CD4-positive, alpha-beta T cell (primary cell): ENCODE data around the gene DHRS1. TPM values are rescaled to one million over a fixed set of nuclear protein-coding genes. Genes with fewer than 3 reads are reported as not detected.
A peak's percentile ranks its signal among the peaks of the same experiment; 100 is the strongest.

Source experiments
- ATAC-seq: fragments of 200-7000 bp; cut with Tn5 transposase; one replicate; pipeline ENCODE4 v1.10.0; 2022; ENCODE audit warnings: mild to moderate bottlenecking; ENCODE audit not compliant: poor library complexity
- CTCF ChIA-PET: fragments of 350-600 bp; sonication (Branson Sonifier 250); formaldehyde crosslinking; loops from one replicate; lab custom pipeline; 2021; ENCODE audit warnings: antibody characterized with exemption, inconsistent platforms; lab: Charles Lee
- POLR2A ChIA-PET: fragments of 350-600 bp; sonication (Branson Sonifier 250); formaldehyde crosslinking; loops from one replicate; lab custom pipeline; 2021; ENCODE audit warnings: antibody characterized with exemption, inconsistent platforms; lab: Charles Lee
- DNase-seq, 14 experiments: peaks; one replicate each; pipeline ENCODE4 v3.0.0-alpha.2; 2013 to 2020; ENCODE audit warnings: mixed read lengths in 2 of 14
- H3K27ac ChIP-seq, 2 donors: one replicate each; pipeline versions ENCODE4 v1.5.1 to v1.7.0; 2013; ENCODE audit warnings: low read length in 2 of 2, low read depth in 1 of 2, mild to moderate bottlenecking in 1 of 2
- H3K27me3 ChIP-seq, 2 experiments: 1 replicate in 1 of 2; 2 replicates in 1 of 2; pipeline versions ENCODE4 v1.6.1 to v1.7.0; 2013; ENCODE audit warnings: low read length in 2 of 2, control low read depth in 1 of 2, mild to moderate bottlenecking in 1 of 2, moderate library complexity in 1 of 2; ENCODE audit not compliant: insufficient read depth in 2 of 2, control insufficient read depth in 1 of 2
- H3K36me3 ChIP-seq: one replicate; pipeline ENCODE4 v1.6.1; 2013; ENCODE audit warnings: low read length, control low read depth; ENCODE audit not compliant: insufficient read depth
- H3K4me1 ChIP-seq: one replicate; pipeline ENCODE4 v1.6.1; 2013; ENCODE audit warnings: low read length, control low read depth; ENCODE audit not compliant: insufficient read depth
- H3K4me3 ChIP-seq: one replicate; pipeline ENCODE4 v1.5.1; 2013; ENCODE audit warnings: mild to moderate bottlenecking, low read length, moderate library complexity
- H3K9me3 ChIP-seq, 2 experiments: 1 replicate in 1 of 2; 2 replicates in 1 of 2; pipeline versions ENCODE4 v1.6.1 to v1.7.0; 2013; ENCODE audit warnings: low read length in 2 of 2, mild to moderate bottlenecking in 2 of 2, control low read depth in 1 of 2, moderate library complexity in 1 of 2; ENCODE audit not compliant: control insufficient read depth in 1 of 2, insufficient read depth in 1 of 2
- H3K27ac Mint-ChIP-seq: one replicate; pipeline ENCODE4 v1.8.0; 2020; ENCODE audit warnings: mixed read lengths
- H3K27me3 Mint-ChIP-seq: one replicate; pipeline ENCODE4 v1.8.0; 2021; ENCODE audit warnings: mixed read lengths
- H3K36me3 Mint-ChIP-seq: one replicate; pipeline ENCODE4 v1.8.0; 2021; ENCODE audit warnings: low read depth, mixed read lengths
- H3K4me1 Mint-ChIP-seq: one replicate; pipeline ENCODE4 v1.8.0; 2021; ENCODE audit warnings: low read depth, mixed read lengths
- H3K4me3 Mint-ChIP-seq: one replicate; pipeline ENCODE4 v1.8.0; 2020; ENCODE audit warnings: mild to moderate bottlenecking, mixed read lengths
- H3K9me3 Mint-ChIP-seq: one replicate; pipeline ENCODE4 v1.8.0; 2020; ENCODE audit warnings: mixed read lengths
- intact Hi-C, 2 experiments: fragments of 100-400 bp; cut with DNase I in 1 of 2; cut with micrococcal nuclease in 1 of 2; formaldehyde crosslinking; loops; one replicate each; pipeline versions ENCODE4 v1.15.1 to v1.9.0; 2023 to 2025; cut with DNase I, micrococcal nuclease
- total RNA-seq, 174 experiments: library from RNA in 2 of 174; stranded (reverse) in 2 of 174; gene quantifications; one replicate each; pipeline ENCODE4 v1.2.3 and lab custom pipeline; 2021 to 2026
- TF ChIP-seq, protein P1 (sequence below): fragments of 200-600 bp; IDR thresholded peaks from one replicate; pipeline ENCODE4 v1.8.0; 2022; ENCODE audit warnings: antibody characterized with exemption, mild to moderate bottlenecking

The DHRS1 gene
- total RNA-seq, 2 experiments from 2014 or later, result 21.5 to 23.5 TPM

DNA sequence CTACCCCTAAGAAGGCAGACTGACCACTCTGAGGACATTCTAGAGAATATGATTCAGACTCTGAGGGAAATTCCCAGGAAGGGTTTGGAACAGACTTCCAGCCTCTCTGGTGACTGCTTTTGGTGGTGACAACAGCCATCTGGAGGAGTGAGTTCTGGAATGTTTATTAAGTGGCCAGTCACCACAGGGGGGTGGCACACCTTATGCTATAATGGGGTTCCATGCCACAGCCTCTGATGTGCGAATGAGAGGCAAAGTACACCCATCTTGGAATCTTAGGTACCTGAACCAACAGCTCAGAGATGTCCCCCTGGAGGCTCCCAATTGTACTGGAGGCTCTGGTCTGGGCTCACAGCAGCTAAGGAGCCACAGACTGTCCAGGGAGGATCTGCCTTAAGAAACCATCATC, 47.7 kb downstream of the DHRS1 start:
- Histone ChIP-seq H3K27ac (no peak overlapping the region), H3K4me1 (peaks cover 6% of the 10 kb centered on the region), H3K4me3 (no peak overlapping the region), H3K27me3 (no peaks in the 10 kb centered on the region), H3K36me3 (peaks cover 34% of the 10 kb centered on the region), H3K9me3 (no peaks in the 10 kb centered on the region)
- Mint-ChIP-seq H3K9me3 (no peaks in the 10 kb centered on the region), H3K4me3 (no peak overlapping the region), H3K27me3 (no peaks in the 10 kb centered on the region), H3K36me3 (peaks cover 34% of the 10 kb centered on the region), H3K27ac (no peak overlapping the region), H3K4me1 (peaks cover 18% of the 10 kb centered on the region)
- DNase-seq, result no peak
- ChIA-PET POLR2A (interaction anchor here (1.2 to 3.6 kb wide), 2 partner anchors 9 to 180 kb away, joined by 5 to 20 read pairs; partner anchors contain the start of gene TINF2), CTCF (interaction anchor here (1.7 to 1.9 kb wide), 2 partner anchors 45 to 56 kb away, joined by 5 read pairs; partner anchors contain the start of gene CIDEB)
- TF ChIP-seq, protein P1, sequence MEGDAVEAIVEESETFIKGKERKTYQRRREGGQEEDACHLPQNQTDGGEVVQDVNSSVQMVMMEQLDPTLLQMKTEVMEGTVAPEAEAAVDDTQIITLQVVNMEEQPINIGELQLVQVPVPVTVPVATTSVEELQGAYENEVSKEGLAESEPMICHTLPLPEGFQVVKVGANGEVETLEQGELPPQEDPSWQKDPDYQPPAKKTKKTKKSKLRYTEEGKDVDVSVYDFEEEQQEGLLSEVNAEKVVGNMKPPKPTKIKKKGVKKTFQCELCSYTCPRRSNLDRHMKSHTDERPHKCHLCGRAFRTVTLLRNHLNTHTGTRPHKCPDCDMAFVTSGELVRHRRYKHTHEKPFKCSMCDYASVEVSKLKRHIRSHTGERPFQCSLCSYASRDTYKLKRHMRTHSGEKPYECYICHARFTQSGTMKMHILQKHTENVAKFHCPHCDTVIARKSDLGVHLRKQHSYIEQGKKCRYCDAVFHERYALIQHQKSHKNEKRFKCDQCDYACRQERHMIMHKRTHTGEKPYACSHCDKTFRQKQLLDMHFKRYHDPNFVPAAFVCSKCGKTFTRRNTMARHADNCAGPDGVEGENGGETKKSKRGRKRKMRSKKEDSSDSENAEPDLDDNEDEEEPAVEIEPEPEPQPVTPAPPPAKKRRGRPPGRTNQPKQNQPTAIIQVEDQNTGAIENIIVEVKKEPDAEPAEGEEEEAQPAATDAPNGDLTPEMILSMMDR, result no peak
- no peak for ATAC-seq
- intact Hi-C loops, result no loop called here

DNA sequence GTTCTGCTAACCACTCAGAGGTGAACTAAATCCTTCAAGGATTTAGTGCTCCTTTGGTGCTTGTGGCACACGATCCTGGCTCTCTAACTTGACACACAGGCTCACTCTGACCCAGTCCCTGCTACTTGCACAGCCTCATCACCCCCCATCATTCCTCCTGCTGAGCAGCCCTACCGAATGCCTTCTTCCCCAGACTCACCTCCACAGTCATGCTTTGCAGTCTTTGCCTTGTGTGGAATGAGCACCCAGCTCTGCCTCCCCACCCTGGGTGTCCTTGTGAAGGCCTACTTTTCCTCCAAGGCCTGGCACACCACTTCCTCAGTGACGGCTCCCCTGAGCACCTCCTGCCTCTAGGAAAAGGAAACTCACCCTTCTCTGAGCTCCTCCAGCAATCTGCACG, 49.2 kb downstream of the DHRS1 start:
- POLR2A ChIA-PET, result interaction anchor here (3.6 kb wide), 1 partner anchor 8 kb away, joined by 20 read pairs; the partner anchor contains the start of gene TINF2
- peak overlapping the region; percentile 57 for H3K27ac Mint-ChIP-seq
- Histone ChIP-seq H3K36me3 (peaks cover 27% of the 10 kb centered on the region), H3K27me3 (no peaks in the 10 kb centered on the region), H3K27ac (no peak overlapping the region), H3K4me1 (peaks cover 13% of the 10 kb centered on the region), H3K9me3 (no peaks in the 10 kb centered on the region), H3K4me3 (no peak overlapping the region)
- peaks cover 21% of the 10 kb centered on the region for H3K4me1 Mint-ChIP-seq
- TF ChIP-seq, protein P1, result no peak
- H3K36me3 Mint-ChIP-seq, result peaks cover 24% of the 10 kb centered on the region
- intact Hi-C loops, result no loop called here
- ATAC-seq, result no peak
- H3K4me3 Mint-ChIP-seq, result no peak overlapping the region
- no peaks in the 10 kb centered on the region for H3K27me3 Mint-ChIP-seq
- peak in 1 of 14 experiments; percentile 25 for DNase-seq
- CTCF ChIA-PET, result interaction anchor here (0.9 to 1.9 kb wide), 2 partner anchors 57 to 187 kb away, joined by 3 to 5 read pairs; partner anchors contain the start of gene CIDEB
- H3K9me3 Mint-ChIP-seq, result no peaks in the 10 kb centered on the region

GRCh38 chr14:24249230-24250021, 50.2 kb downstream of the DHRS1 start:
- H3K36me3 Mint-ChIP-seq, result peaks cover 17% of the 10 kb centered on the region
- ChIA-PET CTCF (interaction anchor here (1.0 to 1.5 kb wide), 2 partner anchors 22 to 84 kb away, joined by 3 read pairs; partner anchors contain the start of gene RABGGTA), POLR2A (no interaction called here)
- H3K4me1 ChIP-seq, result peaks cover 13% of the 10 kb centered on the region
- no peak overlapping the region for H3K4me3 ChIP-seq
- H3K27me3 ChIP-seq, result no peaks in the 10 kb centered on the region
- peak in 1 of 14 experiments; percentile 24 for DNase-seq
- peaks cover 18% of the 10 kb centered on the region for H3K36me3 ChIP-seq
- H3K4me3 Mint-ChIP-seq, result peak overlapping the region; percentile 39
- no peak overlapping the region for H3K27ac ChIP-seq
- no peak for ATAC-seq
- no peaks in the 10 kb centered on the region for H3K9me3 ChIP-seq
- peak overlapping the region; percentile 57 for H3K27ac Mint-ChIP-seq
- no peaks in the 10 kb centered on the region for H3K27me3 Mint-ChIP-seq
- TF ChIP-seq, protein P1, result no peak
- intact Hi-C loops, result no loop called here
- H3K9me3 Mint-ChIP-seq, result no peaks in the 10 kb centered on the region
- H3K4me1 Mint-ChIP-seq, result peaks cover 26% of the 10 kb centered on the region
